ENCODE measurements around the gene XRN1.

DNA sequence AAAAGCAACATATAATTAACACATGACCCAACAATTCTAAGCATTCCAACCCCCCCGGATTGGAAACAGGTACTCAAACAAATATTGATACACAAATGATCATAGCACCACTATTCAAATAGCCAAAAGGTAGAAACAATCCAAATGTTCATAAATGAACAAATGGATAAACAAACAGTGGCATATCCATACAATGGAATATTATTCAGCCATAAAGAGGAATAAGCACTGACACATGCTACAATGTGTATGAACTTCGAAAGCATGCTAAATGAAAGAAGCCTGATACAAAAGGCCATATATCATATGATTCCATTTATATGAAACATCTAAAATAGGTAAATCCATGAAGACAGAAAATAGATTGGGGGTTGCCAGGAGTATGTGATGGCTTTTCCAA, 62.8 kb downstream of the XRN1 start:
- no peak for TF ChIP-seq RBBP5 (conservative IDR thresholded peaks at IDR 0.05)
- TF ChIP-seq, protein P1, sequence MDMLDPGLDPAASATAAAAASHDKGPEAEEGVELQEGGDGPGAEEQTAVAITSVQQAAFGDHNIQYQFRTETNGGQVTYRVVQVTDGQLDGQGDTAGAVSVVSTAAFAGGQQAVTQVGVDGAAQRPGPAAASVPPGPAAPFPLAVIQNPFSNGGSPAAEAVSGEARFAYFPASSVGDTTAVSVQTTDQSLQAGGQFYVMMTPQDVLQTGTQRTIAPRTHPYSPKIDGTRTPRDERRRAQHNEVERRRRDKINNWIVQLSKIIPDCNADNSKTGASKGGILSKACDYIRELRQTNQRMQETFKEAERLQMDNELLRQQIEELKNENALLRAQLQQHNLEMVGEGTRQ (IDR thresholded peaks at IDR 0.05; ENCODE audit: borderline replicate concordance, low read depth, low read length) = no peak
- TF ChIP-seq, protein P2, sequence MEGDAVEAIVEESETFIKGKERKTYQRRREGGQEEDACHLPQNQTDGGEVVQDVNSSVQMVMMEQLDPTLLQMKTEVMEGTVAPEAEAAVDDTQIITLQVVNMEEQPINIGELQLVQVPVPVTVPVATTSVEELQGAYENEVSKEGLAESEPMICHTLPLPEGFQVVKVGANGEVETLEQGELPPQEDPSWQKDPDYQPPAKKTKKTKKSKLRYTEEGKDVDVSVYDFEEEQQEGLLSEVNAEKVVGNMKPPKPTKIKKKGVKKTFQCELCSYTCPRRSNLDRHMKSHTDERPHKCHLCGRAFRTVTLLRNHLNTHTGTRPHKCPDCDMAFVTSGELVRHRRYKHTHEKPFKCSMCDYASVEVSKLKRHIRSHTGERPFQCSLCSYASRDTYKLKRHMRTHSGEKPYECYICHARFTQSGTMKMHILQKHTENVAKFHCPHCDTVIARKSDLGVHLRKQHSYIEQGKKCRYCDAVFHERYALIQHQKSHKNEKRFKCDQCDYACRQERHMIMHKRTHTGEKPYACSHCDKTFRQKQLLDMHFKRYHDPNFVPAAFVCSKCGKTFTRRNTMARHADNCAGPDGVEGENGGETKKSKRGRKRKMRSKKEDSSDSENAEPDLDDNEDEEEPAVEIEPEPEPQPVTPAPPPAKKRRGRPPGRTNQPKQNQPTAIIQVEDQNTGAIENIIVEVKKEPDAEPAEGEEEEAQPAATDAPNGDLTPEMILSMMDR (IDR thresholded peaks at IDR 0.05 in 2 of 3, conservative IDR thresholded peaks at IDR 0.05 in 1 of 3; ENCODE audit: control insufficient read depth in 2 of 3, extremely low read depth in 1 of 3, insufficient read depth in 1 of 3, low read depth in 3 of 3, low read length in 3 of 3) = no peak
- TF ChIP-seq DPF2 (IDR thresholded peaks at IDR 0.05) = no peak
- no peak for TF ChIP-seq SP1 (IDR thresholded peaks at IDR 0.05; ENCODE audit: low read depth, low read length)
- no peak for TF ChIP-seq RCOR1 (conservative IDR thresholded peaks at IDR 0.05; ENCODE audit: low read depth, low read length)
- no peak for TF ChIP-seq RFX5 (IDR thresholded peaks at IDR 0.05; ENCODE audit: low read depth, low read length)
- TF ChIP-seq JUND (IDR thresholded peaks at IDR 0.05; ENCODE audit: low read depth, low read length) = no peak
